ENCODE results near the gene SERPINB13.

Gene SERPINB13, protein sequence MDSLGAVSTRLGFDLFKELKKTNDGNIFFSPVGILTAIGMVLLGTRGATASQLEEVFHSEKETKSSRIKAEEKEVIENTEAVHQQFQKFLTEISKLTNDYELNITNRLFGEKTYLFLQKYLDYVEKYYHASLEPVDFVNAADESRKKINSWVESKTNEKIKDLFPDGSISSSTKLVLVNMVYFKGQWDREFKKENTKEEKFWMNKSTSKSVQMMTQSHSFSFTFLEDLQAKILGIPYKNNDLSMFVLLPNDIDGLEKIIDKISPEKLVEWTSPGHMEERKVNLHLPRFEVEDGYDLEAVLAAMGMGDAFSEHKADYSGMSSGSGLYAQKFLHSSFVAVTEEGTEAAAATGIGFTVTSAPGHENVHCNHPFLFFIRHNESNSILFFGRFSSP

DNA sequence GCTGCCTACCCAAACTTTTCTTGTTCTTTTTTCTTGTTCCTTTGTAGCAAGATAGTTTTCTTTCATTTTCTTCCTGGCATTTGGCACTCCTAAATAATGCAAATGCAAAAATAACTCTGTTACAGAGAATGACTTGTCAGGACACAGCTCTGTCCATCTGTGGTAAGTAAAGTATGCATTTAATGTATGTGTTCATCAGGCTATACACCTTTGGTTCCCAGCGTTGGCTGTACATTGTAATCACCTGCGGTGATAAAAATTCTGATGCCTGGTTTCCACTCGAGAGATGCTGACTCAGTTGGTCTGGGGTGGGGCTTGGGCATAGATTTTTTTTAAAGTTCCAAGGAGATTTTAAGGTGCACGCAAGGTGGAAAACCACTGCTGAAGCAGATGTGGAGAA is at the start of gene SERPINB13:
Gene SERPINB13 (plus strand): TSS at position 378 of the 400 bp plus-strand sequence. CDS start 1,325 bp downstream, outside the sequence.
- ATAC-seq = no peak

DNA sequence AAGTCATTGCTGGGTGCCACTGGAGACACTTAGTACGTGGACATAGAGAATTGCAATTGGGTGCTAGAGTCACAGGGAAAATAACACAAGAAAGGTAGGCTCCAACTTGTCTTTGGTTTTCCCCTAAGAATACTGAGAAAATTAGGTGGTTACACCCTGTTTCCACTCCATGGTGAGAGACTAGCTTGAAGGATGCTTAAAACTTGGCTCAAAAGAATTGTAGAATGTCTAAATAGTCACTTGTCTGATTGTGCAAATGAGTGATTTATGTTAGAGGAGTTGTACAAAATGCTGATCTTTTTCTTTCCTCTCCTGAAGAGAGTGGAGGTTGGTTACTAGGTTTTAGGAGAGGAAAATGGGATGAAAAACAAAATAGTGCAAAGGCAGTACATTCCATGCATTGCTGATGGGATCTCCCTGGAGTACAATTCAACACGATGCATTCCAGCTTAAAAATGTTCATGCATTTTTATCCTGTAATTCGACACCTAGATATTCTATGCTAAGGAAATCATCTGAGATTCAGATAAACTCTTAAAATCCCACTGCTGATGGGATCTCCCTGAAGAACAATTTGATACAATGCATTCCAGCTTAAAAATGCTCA is 47.1 kb upstream of the SERPINB13 start:
- no peak for ATAC-seq

DNA sequence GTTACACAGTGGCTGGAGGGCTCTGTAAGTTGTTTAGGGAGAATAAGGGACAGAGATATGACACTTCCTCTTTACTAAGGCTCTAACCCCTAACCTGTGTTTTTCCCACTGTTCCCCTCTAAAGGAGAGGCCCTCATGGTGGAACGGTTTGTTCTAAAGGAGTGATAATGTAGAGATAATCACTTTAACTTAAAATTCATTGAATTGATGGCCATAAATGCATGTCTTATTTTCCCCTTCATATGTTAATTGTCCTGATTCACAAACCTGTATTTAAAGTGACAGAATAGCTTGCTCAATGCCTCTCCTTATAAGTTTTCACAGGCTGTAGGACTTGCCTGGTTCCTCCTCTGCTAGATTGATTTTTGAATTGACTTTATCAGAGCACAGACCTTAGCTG is 45.1 kb upstream of the SERPINB13 start, which contains the start of gene SERPINB12:
Gene SERPINB12 (plus strand): TSS at position 301 of the 400 bp plus-strand sequence. CDS start 13,791 bp downstream, outside the sequence.
- no peak for ATAC-seq

DNA sequence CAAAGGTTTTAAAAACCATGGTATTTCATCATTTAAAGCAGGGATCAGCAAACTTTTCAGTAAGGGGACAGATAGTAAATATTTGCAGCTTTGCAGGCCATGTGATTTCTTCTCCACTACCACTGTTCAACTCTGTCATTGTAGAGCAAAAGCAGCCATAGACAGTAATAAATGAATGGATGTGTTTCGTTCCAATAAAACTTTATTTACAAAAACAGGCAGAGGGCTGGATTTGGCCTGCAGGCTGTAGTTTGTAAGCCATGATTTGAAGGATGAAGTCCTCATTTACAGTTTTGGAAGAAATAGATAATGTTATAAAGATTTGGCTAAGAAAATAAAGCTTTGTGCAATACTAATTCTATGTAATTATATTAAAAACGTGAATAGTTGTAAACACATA is 43.1 kb upstream of the SERPINB13 start:
- no peak for ATAC-seq

DNA sequence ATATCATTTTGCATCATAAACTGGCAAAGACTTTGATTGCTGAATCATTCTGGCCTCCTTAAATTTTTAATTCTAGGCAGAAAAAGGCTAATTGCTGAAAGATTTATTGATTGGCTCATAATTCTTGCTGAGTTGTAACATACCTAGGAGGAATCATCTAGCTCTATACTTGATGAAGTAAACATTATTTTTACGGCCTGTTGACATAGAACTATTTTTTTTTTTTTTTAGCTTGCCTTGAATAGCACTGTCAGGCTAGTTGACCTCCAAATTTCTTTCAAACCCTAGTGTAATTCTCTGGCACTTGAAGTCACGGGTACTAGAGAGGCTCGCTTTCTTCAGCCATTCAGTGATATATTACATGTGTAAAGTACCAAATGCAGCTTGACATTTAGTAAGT is 42.1 kb upstream of the SERPINB13 start:
- ATAC-seq = no peak

DNA sequence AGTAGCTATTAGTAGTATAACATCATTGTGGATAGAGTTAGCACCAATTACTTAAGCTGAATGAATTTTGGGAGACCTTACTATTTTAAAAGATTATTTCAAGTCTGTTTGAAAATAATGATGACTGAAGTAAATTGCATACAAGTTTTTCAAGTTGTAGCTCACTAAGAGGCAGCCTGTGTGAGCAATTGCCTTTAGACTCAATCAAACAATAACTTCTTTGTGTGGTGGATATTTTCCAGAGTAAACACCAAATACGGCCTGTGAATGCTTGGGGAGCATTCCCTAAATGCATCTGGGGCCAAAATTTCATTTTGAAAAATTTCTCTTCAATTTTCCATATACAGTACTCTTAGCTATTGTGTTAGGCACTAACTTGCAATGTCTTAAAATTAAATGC is 37.1 kb upstream of the SERPINB13 start:
- ATAC-seq = no peak

DNA sequence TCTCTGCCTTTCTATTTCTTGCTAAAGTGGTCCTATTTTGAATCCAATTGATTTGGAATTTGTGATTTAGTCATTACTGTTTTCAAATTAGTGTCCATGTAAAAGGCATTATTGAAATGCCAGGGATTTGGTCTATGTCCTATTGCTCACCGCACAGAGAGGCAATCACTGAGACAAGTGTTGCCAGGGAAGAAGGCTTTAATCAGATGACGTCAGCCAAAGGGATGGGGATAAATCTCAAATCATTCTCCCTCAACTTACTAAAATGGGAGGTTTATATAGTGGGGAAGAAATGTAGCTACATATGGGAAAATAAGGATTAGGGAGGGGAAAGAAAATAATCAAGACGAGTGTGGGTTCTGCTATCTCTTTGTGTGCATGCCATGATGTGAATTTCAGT is 35.4 kb upstream of the SERPINB13 start:
- no peak for ATAC-seq

DNA sequence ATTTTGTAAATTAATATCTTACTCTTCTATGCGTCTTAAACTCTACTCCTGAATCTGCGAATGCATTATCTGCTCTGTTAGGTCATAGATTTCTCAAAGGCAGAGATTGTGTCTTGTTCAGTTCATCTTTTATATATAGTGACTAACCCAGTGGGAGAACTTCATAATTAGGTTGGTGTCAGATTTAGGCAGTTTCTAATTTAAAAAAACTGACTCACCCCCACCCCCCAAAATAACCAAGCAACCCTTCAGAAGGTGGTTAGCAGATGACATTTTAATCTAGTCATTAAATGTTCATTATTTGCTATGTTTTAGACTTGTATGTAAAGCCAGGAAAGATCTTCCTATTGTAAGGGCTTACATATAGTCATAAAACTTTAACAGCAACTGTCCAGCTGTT is 34.6 kb upstream of the SERPINB13 start:
- no peak for ATAC-seq

DNA sequence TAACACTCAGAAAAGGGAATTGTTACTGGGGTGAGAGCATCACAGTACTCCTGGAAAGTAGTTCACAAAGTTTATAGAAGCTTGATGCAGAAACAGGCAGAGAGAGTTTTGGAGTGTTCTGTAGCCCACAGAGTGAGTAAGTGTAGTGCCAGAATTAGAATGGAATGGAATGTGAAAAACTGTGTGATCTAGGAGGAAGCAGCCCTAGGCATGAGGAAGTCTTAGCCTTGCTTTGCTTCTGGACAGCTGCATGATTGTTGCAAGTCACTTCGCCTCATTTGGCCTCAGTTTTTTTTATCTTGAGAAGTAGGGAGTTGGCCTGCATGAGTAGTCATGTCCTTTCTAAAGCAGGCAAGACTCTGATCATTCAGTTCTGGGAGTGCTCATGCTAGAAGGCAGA is 34.1 kb upstream of the SERPINB13 start:
- ATAC-seq = no peak

DNA sequence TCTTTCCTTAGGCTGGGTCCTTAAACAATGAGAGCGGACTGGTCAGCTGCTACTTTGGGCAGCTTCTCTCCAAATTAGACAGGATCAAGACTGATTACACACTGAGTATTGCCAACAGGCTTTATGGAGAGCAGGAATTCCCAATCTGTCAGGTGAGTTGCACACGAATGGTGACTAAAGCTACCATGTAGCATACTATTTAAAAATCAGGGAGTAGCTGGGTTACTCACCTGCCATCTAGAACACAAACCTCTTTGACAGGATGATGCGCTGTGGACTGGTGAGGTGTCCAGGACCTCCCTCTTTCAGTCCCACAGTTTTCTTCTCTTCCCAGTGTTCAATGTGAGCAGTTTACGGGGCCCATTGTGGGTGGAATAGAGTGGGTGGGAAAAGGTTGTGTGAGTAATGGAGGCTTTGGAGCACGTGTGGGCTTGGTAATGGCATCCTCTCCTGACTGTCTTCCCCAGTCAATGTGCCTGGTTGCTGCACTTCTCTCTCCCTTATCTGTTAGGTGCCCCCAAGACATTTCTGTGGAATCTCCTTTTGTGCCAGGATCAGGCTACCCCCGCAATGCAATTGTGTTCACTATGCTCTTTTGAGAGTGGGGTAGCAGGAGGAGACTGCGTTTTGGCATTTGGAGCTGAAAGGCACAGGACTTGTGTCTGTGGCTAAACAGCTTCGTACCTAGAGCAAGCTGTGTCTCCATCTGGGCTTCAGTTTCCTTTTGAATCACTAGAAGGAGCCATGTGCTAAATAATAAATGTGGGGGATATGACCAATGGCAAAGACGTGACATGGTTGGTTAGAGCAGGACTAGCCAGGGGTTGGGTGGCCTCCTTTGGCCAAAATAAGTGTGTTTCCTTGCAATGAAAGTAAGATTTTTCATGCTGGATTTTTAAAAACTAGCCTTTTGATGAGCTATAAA is 27.3 kb upstream of the SERPINB13 start:
- no peak for ATAC-seq

DNA sequence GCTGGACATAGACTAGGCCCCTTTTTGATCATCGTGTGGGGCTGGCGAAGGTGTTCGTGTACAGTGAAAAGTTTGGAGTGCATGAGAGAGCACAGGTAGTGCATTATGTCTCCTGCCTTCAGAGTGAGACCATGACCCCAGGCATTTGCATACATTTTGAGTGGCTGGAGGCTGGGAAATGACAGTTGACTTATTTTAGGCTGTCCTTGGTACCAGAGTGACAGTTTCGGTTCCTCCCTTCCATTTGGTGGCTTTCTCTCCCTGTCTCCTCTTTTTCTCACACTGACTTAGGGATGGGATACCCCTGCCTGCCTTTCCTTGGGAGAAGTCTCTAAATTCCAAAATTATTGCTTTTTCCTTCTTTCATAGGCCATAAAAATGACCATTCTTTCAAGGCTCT is 24.9 kb upstream of the SERPINB13 start:
- ATAC-seq = no peak

DNA sequence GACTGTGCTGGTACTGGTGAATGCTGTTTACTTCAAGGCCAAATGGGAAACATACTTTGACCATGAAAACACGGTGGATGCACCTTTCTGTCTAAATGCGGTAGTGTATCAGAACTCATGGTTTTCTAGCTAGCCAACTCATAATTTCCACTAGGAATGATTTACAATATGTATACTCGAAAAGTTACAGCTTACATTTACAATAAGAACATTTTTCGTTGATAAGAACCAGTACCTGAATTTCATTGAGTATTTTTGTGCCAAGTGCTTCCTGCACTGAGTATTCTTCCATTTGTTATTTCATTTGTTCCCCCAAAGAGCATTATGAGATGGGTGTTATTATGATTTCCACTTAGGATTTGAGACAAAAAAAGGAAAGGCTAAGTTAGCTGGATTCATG is 23.1 kb upstream of the SERPINB13 start:
- ATAC-seq = no peak

DNA sequence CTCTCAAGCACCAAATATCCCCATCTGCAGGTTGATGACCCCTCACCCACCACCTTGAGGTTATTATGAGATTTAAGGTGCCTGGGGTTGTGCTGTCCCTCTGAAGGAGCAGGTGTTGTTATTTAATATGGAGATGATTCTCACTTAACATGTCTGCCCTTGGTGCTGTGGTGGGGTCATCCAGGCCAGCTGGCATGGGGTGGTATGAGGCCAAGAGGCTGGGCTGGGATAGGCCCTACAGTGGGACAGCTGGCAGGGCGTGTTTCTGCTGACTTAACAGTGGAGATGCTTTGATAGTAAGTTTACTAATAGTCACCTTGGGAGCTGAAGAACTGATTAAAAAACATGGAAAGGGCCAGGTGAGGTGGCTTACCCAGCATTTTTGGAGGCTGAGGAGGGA is 22.6 kb upstream of the SERPINB13 start:
- no peak for ATAC-seq

DNA sequence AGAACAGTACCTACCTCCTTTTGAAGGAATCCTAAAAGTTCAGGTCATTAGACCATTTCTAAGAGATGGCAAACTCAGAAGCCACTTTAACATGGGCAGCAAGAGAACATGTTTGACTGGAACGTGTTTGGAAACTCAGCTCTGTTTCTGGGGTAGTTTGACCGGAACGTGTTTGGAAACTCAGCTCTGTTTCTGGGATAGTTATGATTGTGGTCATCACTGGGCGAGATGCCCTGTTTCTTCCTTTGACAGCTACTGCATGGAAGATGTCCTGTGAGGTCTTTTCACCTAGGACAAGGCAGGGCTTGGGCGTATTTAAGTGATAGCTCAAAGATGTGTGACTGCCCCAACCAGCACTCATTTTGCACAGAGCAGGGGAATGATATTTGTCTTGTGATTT is 19.9 kb upstream of the SERPINB13 start:
- ATAC-seq = no peak

DNA sequence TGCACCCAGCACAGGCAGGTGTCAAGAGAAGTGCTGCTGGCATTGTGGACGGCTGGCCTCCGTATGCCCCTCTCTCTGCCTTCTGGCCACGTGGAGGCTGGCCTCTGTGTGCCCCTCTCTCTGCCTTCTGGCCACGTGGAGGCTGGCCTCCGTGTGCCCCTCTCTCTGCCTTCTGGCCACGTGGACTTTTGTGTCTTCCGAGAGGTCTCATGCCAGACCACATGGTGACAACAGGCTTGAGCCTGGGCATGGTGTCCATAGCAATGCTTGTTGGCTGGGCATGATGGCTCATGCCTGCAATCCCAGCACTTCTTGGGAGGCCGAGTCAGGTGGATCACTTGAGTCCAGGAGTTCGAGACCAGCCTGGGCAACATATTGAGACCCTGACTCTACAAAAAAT is 19.3 kb upstream of the SERPINB13 start:
- no peak for ATAC-seq

DNA sequence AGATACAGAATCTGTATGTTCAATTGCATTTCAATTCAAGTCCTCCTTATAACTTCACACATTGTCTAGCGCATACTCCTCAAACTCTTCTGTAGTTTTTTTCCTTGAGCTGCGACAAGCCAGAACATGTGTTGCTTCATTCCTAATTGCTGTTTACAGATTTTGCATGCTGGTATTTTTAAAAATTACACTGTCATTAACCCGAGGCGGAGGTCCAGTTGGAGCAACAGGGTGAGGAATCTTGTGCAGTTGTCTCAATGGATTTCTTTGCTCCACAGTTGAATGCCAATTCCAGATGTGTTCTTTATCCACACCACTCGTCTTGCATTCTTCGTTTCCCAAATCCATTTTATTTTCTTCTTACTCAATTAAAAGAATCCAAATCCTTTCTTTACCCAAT is 16.4 kb upstream of the SERPINB13 start:
- ATAC-seq = no peak

DNA sequence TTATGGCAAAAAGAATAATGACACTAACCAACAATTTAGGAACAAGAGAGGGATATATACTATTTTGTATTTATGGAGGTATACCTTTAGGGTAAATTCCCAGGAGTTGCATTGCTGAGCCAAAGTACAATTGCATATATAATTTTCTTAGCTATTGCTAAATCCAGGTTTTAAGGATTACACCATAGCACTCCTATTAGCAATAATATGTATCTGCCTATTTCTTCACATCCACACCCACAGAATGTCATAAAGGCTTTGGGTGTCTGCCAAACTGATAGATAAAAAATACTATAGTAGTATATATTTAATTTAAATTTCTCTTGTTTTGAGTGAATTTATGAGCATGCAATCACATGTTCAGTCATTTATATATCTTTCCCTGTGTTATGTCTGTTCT is 11.5 kb upstream of the SERPINB13 start:
- no peak for ATAC-seq

DNA sequence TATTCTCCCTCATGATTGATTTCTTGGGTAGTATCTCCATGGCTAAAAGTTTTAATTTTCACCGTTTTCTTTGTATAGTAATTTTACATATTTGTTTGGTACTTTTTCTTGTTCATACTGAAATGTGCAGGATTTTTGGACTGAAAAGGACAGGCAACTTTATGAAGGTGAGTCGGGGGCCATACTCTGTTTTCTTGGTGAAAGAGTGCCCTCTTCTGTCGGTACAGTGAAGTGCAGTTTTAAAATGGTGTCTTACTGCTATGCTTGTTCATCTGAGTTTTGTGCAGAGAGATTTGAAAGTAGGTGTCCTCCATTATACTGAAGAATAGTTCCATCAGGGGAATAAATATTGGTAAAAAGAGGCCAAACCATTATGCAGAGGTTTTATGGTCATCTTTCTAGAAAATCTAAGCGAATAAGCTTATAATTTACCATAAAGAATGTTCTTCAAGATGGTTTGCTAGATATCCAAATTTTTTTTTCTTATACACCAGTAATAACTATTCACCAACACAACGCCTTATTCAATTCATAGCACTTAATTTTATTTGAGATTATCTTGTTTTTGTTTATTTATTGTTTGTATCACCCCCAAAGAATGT is 8.7 kb upstream of the SERPINB13 start:
- no peak for ATAC-seq

DNA sequence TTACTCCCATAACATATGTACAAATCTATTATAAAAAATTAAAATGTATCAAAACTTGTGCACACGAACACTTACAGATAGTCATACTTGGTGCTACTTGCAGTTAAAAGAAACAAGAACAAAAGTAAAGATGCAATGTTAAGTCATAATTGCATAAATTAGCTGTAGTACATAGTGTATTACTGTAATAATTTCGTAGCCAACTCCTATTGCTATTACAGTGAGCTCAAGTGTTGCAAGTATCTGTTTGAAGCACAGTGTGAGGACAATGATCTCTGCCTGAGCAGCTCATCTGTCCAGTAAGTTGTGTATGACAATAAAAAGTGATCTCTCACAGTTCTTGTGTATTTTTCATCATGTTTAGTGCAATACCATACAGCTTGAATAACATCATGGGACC is 7.5 kb upstream of the SERPINB13 start:
- no peak for ATAC-seq

DNA sequence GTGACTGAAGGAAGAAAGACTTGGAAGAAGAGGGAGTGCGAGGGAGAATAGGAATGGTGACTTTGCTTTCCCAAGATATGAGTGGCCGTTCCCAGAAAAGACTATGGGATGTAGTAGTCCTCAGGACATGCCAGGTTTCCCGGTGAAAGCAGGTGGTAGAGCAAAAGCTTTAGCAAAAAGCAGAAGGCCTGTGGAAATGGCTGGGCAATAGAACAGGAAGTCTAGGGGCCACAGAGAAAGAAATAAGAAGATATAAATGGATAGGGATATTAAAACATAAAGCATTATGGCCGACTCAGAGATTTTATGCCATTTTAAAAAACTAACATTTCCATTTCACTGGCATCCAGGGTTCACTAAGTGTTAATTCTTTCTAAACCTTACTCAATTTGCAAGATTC is 1.2 kb upstream of the SERPINB13 start:
- no peak for ATAC-seq

DNA sequence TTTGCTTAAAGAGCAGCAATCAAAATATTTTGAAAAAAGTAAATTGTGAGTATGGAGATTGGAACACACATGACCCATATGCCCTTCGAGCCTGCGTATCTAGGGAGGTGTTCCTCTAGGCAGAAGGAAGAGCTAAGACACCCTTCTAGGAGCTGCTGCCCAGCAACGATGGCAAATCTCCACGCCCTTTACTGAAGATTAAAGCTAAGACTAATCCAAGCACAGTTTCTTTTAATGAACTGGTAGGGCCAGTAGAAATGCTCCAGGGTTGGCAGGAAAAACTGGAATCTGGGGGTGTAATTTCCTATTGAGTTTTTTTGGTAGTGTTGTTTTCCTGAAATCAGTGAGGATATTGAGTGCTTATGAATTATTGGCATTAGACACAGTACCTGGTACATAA is 712 bp upstream of the SERPINB13 start:
- ATAC-seq = no peak

DNA sequence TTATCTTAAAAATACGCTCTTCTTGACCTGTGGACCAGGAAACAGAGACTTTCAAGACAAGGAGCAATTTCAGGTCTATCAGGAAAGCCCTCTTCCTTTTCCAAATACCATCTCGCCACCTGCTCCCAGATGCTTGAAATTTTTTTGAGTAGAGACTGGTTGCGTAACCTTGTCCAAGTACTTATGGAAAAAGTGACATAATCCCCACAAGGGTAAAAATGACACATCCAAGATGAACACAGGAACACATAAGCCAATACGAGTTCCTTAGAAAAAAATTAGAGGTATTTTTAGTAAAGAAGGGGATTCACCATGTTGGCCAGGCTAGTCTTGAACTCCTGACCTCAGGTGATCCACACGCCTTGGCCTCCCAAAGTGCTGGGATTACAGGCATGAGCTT is 1.8 kb downstream of the SERPINB13 start:
- ATAC-seq = no peak

DNA sequence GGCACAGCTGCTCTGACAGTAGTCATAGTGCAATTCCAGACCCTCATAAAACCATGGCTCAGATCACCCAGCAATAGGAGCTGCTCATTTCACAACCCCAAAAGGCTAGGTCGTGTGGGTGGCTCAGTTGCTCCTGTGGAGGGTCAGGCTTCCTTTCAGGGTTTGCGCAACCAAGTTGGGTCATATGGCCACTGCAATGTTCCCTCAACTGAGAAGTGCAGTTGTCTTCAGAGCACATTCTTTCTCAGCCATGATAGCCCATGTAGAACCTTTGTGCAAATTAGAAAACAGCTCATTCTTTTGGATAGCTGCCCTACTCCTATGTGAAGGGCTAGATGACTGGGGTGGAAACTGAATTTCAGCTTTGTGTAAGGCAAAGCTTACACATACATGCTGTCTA is 3.2 kb downstream of the SERPINB13 start:
- no peak for ATAC-seq
